Endothelial cell of umbilical vein (primary cell): ENCODE measurements around the gene DAZAP1. TPM values are rescaled to one million over a fixed set of nuclear protein-coding genes. Genes with fewer than 3 reads are reported as not detected.

ENCODE experiments used
- BruUV-seq: library from RNA; stranded (reverse); fragments of 400-500 nt; replicated peaks from 2 replicates; lab custom pipeline; 2021; lab: Mats Ljungman, UMichigan
- CTCF ChIA-PET: fragments of 300-600, 350-600 bp; sonication (Branson Sonifier 250); formaldehyde crosslinking; loops from one replicate; lab custom pipeline; 2021; ENCODE audit warnings: antibody characterized with exemption, inconsistent platforms; lab: Charles Lee
- POLR2A ChIA-PET: fragments of 300-600, 350-600 bp; sonication (Branson Sonifier 250); formaldehyde crosslinking; loops from one replicate; lab custom pipeline; 2021; ENCODE audit warnings: antibody characterized with exemption, inconsistent platforms; lab: Charles Lee
- DNase-seq: peaks from one replicate; pipeline ENCODE4 v3.0.0-alpha.2; 2011; ENCODE audit warnings: low read depth, low spot score
- FAIRE-seq: peaks from 2 replicates; lab custom pipeline; 2011; peaks lifted over from hg19 to GRCh38; lab: Jason Lieb, UNC
- H2AFZ ChIP-seq: 2 replicates; pipeline ENCODE4 v1.6.0; 2012; ENCODE audit warnings: low read depth, low read length, control low read depth, inconsistent platforms
- H3K27ac ChIP-seq: 2 replicates; pipeline ENCODE4 v1.5.1; 2011; ENCODE audit warnings: low read depth, mild to moderate bottlenecking, control low read depth, low read length, moderate library complexity; ENCODE audit not compliant: insufficient read depth
- H3K27me3 ChIP-seq, 2 experiments: 2 replicates each; pipeline versions ENCODE4 v1.6.0 to v1.6.1; 2011; ENCODE audit warnings: low read length in 2 of 2, mixed read lengths in 1 of 2; ENCODE audit not compliant: control insufficient read depth in 2 of 2, insufficient read depth in 2 of 2
- H3K36me3 ChIP-seq, 2 experiments: 2 replicates in 1 of 2; 3 replicates in 1 of 2; pipeline ENCODE4 v1.5.1; 2011; ENCODE audit warnings: low read length in 2 of 2, mild to moderate bottlenecking in 1 of 2, moderate library complexity in 1 of 2; ENCODE audit not compliant: control insufficient read depth in 2 of 2, insufficient read depth in 2 of 2; ENCODE audit errors: extremely low read depth in 1 of 2
- H3K4me1 ChIP-seq: 3 replicates; pipeline ENCODE4 v1.5.1; 2011; ENCODE audit warnings: mild to moderate bottlenecking, low read length; ENCODE audit not compliant: control insufficient read depth, insufficient read depth; ENCODE audit errors: extremely low read depth
- H3K4me2 ChIP-seq: 2 replicates; pipeline ENCODE4 v1.6.1; 2011; ENCODE audit warnings: low read length, control low read depth, mixed read lengths; ENCODE audit not compliant: insufficient read depth
- H3K4me3 ChIP-seq, 3 experiments: fragments of 200-600 bp in 1 of 3; sonication (generic), shearing (Covaris generic) in 1 of 3; replicated peaks in 1 of 3; 2 replicates each; pipeline ENCODE4 v1.5.1; 2011 to 2016; ENCODE audit warnings: control low read depth in 3 of 3, low read length in 3 of 3, mild to moderate bottlenecking in 2 of 3, inconsistent platforms in 1 of 3, low read depth in 1 of 3, moderate library complexity in 1 of 3; ENCODE audit not compliant: insufficient read depth in 1 of 3
- H3K79me2 ChIP-seq: 2 replicates; pipeline ENCODE4 v1.6.0; 2012; ENCODE audit warnings: low read length, inconsistent platforms; ENCODE audit not compliant: control insufficient read depth, insufficient read depth
- H3K9ac ChIP-seq: replicated peaks from 2 replicates; pipeline ENCODE3; 2011; ENCODE audit warnings: low read length, control low read depth; ENCODE audit not compliant: insufficient read depth; ENCODE audit errors: extremely low read depth
- H3K9me1 ChIP-seq: replicated peaks from 3 replicates; pipeline ENCODE4 v1.6.0; 2011; ENCODE audit warnings: mild to moderate bottlenecking, low read length; ENCODE audit not compliant: control insufficient read depth, insufficient read depth; ENCODE audit errors: extremely low read depth
- H3K9me3 ChIP-seq: replicated peaks from 2 replicates; pipeline ENCODE4 v1.5.1; 2012; ENCODE audit warnings: low read length, inconsistent platforms; ENCODE audit not compliant: control insufficient read depth, insufficient read depth
- H4K20me1 ChIP-seq: replicated peaks from 2 replicates; pipeline ENCODE3; 2011; ENCODE audit warnings: mild to moderate bottlenecking, low read length; ENCODE audit not compliant: control insufficient read depth, insufficient read depth; ENCODE audit errors: extremely low read depth
- CTCF ChIP-seq, 2 donors: IDR thresholded peaks; 1 replicate in 1 of 2; 2 replicates in 1 of 2; pipeline ENCODE4 v1.5.1; 2011; ENCODE audit warnings: low read length in 2 of 2, mild to moderate bottlenecking in 2 of 2, moderate library complexity in 2 of 2, control low read depth in 1 of 2, inconsistent platforms in 1 of 2, low read depth in 1 of 2; ENCODE audit not compliant: insufficient read depth in 1 of 2; ENCODE audit errors: extremely low read depth in 1 of 2
- EZH2 ChIP-seq: IDR thresholded peaks from 2 replicates; pipeline ENCODE4 v1.6.1; 2012; ENCODE audit warnings: borderline replicate concordance, low read depth, mild to moderate bottlenecking, moderate library complexity, low read length, inconsistent platforms; ENCODE audit not compliant: severe bottlenecking
- FOS ChIP-seq: IDR thresholded peaks from 2 replicates; pipeline ENCODE4 v1.6.1; 2011; ENCODE audit warnings: mild to moderate bottlenecking, low read length, moderate library complexity, borderline replicate concordance; ENCODE audit not compliant: insufficient read depth
- GATA2 ChIP-seq: IDR thresholded peaks from 2 replicates; pipeline ENCODE4 v1.7.0; 2011; ENCODE audit warnings: low read depth, mild to moderate bottlenecking, moderate library complexity, mixed read lengths, low read length; ENCODE audit not compliant: insufficient read length, insufficient read depth
- JUN ChIP-seq: IDR thresholded peaks from 2 replicates; pipeline ENCODE4 v1.6.1; 2011; ENCODE audit warnings: borderline replicate concordance, low read depth; ENCODE audit not compliant: insufficient read length, insufficient read depth
- MAX ChIP-seq: IDR thresholded peaks from 2 replicates; pipeline ENCODE4 v1.6.1; 2011; ENCODE audit not compliant: insufficient read depth, insufficient read length
- MYC ChIP-seq: IDR thresholded peaks from one replicate; pipeline ENCODE4 v1.6.1; 2011; ENCODE audit warnings: mild to moderate bottlenecking, low read depth, low read length
- POLR2A ChIP-seq: IDR thresholded peaks from 2 replicates; pipeline ENCODE4 v1.6.1; 2012; ENCODE audit warnings: low read depth, mild to moderate bottlenecking, control low read depth, low read length
- POLR2AphosphoS5 ChIP-seq: IDR thresholded peaks from 2 replicates; pipeline ENCODE4 v1.6.1; 2012; ENCODE audit warnings: low read depth, mild to moderate bottlenecking, control low read depth, low read length, moderate library complexity; ENCODE audit not compliant: insufficient read depth
- dilution Hi-C: fragments of 300-500 bp; cut with MboI; formaldehyde crosslinking; loops from one replicate; pipeline ENCODE4 v1.15.0; 2019; ENCODE audit warnings: low sequenced_read_pairs; ENCODE audit not compliant: extremely low pct_ligation_motif_present
- intact Hi-C: fragments of 100-400 bp; cut with micrococcal nuclease; formaldehyde crosslinking; loops from one replicate; pipeline ENCODE4 v1.10.0; 2022
- polyA plus RNA-seq, 4 experiments: library from polyadenylated mRNA; depleted of rRNA in 3 of 4; stranded (reverse) in 3 of 4; unstranded in 1 of 4; fragments of >200 nt; gene quantifications; 2 replicates each; pipeline versions ENCODE4 v1.2.1 to v1.2.3, GENCODE V29; 2011 to 2012; ENCODE audit warnings: missing spikeins in 1 of 4
- total RNA-seq: library from RNA; stranded (reverse); gene quantifications from 2 replicates; pipeline ENCODE4 v1.2.3, GENCODE V29; 2021

Gene DAZAP1
- total and polyA plus RNA-seq, 2 donors (not counting 3 experiments of a cell fraction or from before 2014, with no cell fraction given), result 50.1 to 187 TPM

GRCh38 chr19:1376415-1376805 is 31.0 kb upstream of the DAZAP1 start:
- FAIRE-seq, result no peak

More at GRCh38 chr19:1376415-1376805, 31.0 kb upstream of the DAZAP1 start:
- CTCF ChIA-PET, result interaction anchor here (1.1 kb wide), 1 partner anchor 97 kb away, joined by 3 read pairs; no protein-coding TSS in a partner anchor
- H3K36me3 ChIP-seq, result peaks cover 0 to 21% of the 10 kb centered on the region in 2 experiments
- H3K9me1 ChIP-seq, result no peaks in the 10 kb centered on the region
- H3K4me2 ChIP-seq, result no peak overlapping the region
- no peaks in the 10 kb centered on the region for H3K9me3 ChIP-seq
- POLR2A ChIA-PET, result no interaction called here
- TF ChIP-seq CTCF (IDR thresholded peaks at IDR 0.05; ENCODE audit: extremely low read depth in 1 of 2, insufficient read depth in 1 of 2, low read depth in 1 of 2, low read length in 2 of 2) (no peak), EZH2 (no peak), JUN (no peak), POLR2A (no peak), MAX (no peak), GATA2 (no peak), FOS (no peak), MYC (no peak), POLR2AphosphoS5 (no peak)
- H4K20me1 ChIP-seq, result no peaks in the 10 kb centered on the region
- intact Hi-C loops, result no loop called here
- dilution Hi-C loops, result no loop called here
- no peak for DNase-seq
- no TSS peak for BruUV-seq
- H3K4me3 ChIP-seq, result no peak overlapping the region
- H3K27me3 ChIP-seq, result no peaks in the 10 kb centered on the region
- no peak overlapping the region for H3K9ac ChIP-seq
- no peaks in the 10 kb centered on the region for H3K79me2 ChIP-seq
- no peak overlapping the region for H2AFZ ChIP-seq
- no peak overlapping the region for H3K27ac ChIP-seq
- H3K4me1 ChIP-seq, result no peaks in the 10 kb centered on the region
